GM21576 (cell line): ENCODE results near the gene CHERP.
"Not testable (repeated sequence)": the region's sequence is repeated elsewhere in the genome, so short reads cannot be mapped to it uniquely, and the experiment has no call there.

Experiments used
- ATAC-seq: cut with Tn5 transposase; IDR thresholded peaks from one replicate; pipeline ENCODE4 v1.9.1; 2021; ENCODE audit warnings: mild to moderate bottlenecking, moderate library complexity; ENCODE audit not compliant: unreplicated experiment

Gene CHERP

GRCh38 chr19:16579381-16579780 lies 37.1 kb upstream of the CHERP start:
- no peak for ATAC-seq

GRCh38 chr19:16577531-16577985 lies 35.3 kb upstream of the CHERP start:
- ATAC-seq = no peak

- ATAC-seq = no peak
Observed at GRCh38 chr19:16576690-16577530, 34.7 kb upstream of the CHERP start.

GRCh38 chr19:16575861-16576689 lies 33.8 kb upstream of the CHERP start:
- no peak for ATAC-seq

- ATAC-seq = no peak
Observed at GRCh38 chr19:16575282-16575681, 33.0 kb upstream of the CHERP start.

GRCh38 chr19:16573925-16574324 lies 31.7 kb upstream of the CHERP start:
- ATAC-seq = no peak

GRCh38 chr19:16573296-16573695 lies 31.1 kb upstream of the CHERP start:
- no peak for ATAC-seq

- peak; percentile 74 for ATAC-seq
Observed at GRCh38 chr19:16572332-16573211, 30.3 kb upstream of the CHERP start, which contains the start of gene SLC35E1. Gene SLC35E1 (minus strand): TSS chr19:16572415. CDS start chr19:16572364, 51 bp downstream.

GRCh38 chr19:16571822-16572331 lies 29.6 kb upstream of the CHERP start:
- no peak for ATAC-seq

- no peak for ATAC-seq
Observed at GRCh38 chr19:16571283-16571682, 29.0 kb upstream of the CHERP start.

GRCh38 chr19:16569609-16570320 lies 27.5 kb upstream of the CHERP start:
- no peak for ATAC-seq

- ATAC-seq = no peak
Observed at GRCh38 chr19:16566702-16567101, 24.5 kb upstream of the CHERP start.

GRCh38 chr19:16566161-16566560 lies 23.9 kb upstream of the CHERP start:
- ATAC-seq = no peak

GRCh38 chr19:16564842-16565241 lies 22.6 kb upstream of the CHERP start:
- ATAC-seq = no peak

GRCh38 chr19:16562608-16563025 lies 20.4 kb upstream of the CHERP start:
- no peak for ATAC-seq

GRCh38 chr19:16561382-16561781 lies 19.1 kb upstream of the CHERP start:
- no peak for ATAC-seq

- no peak for ATAC-seq
Observed at GRCh38 chr19:16559780-16560276, 17.6 kb upstream of the CHERP start.

GRCh38 chr19:16554776-16555175 lies 12.5 kb upstream of the CHERP start:
- ATAC-seq = no peak

- ATAC-seq = not testable (repeated sequence)
Observed at GRCh38 chr19:16551902-16552301, 9.7 kb upstream of the CHERP start.

GRCh38 chr19:16548956-16549355 lies 6.7 kb upstream of the CHERP start:
- ATAC-seq = no peak
